ENCODE results near the gene KRT77. TPM values are rescaled to one million over a fixed set of nuclear protein-coding genes. Genes with fewer than 3 reads are reported as not detected.

The KRT77 gene
- total RNA-seq, 6 donors from 2014 or later = not detected

- no peaks in the 10 kb centered on the region for H3K36me3 ChIP-seq
- WGBS, 2 donors = 71 to 86% methylated on average over 2 of the region's 2 CpGs
- TF ChIP-seq CTCF (IDR thresholded peaks at IDR 0.05) (no peak), POLR2A (IDR thresholded peaks at IDR 0.05) (no peak), POLR2AphosphoS5 (IDR thresholded peaks at IDR 0.05) (no peak), EP300 (IDR thresholded peaks at IDR 0.05) (no peak)
- DNase-seq = no peak
- H3K4me3 ChIP-seq = no peak overlapping the region
- no peaks in the 10 kb centered on the region for H3K27me3 ChIP-seq
- no peaks in the 10 kb centered on the region for H3K9me3 ChIP-seq
- ATAC-seq (ENCODE audit: low FRiP score in 2 of 2) = no peak
- no peaks in the 10 kb centered on the region for H3K4me1 ChIP-seq
- H3K27ac ChIP-seq = no peak overlapping the region
Observed at GRCh38 chr12:52730793-52731192, 27.5 kb upstream of the KRT77 start.

GRCh38 chr12:52730383-52730782 lies 27.1 kb upstream of the KRT77 start:
- Histone ChIP-seq H3K27ac (no peak overlapping the region), H3K4me3 (no peak overlapping the region), H3K9me3 (no peaks in the 10 kb centered on the region), H3K27me3 (no peaks in the 10 kb centered on the region), H3K4me1 (no peaks in the 10 kb centered on the region), H3K36me3 (no peaks in the 10 kb centered on the region)
- WGBS, 2 donors = 88 to 90% methylated on average over 13 of the region's 13 CpGs
- ATAC-seq (ENCODE audit: low FRiP score in 2 of 2) (no peak), DNase-seq (no peak)
- TF ChIP-seq POLR2AphosphoS5 (IDR thresholded peaks at IDR 0.05) = no peak
- no peak for TF ChIP-seq POLR2A (IDR thresholded peaks at IDR 0.05)
- no peak for TF ChIP-seq CTCF (IDR thresholded peaks at IDR 0.05)
- no peak for TF ChIP-seq EP300 (IDR thresholded peaks at IDR 0.05)

- Histone ChIP-seq H3K36me3 (no peaks in the 10 kb centered on the region), H3K27me3 (no peaks in the 10 kb centered on the region), H3K4me1 (no peaks in the 10 kb centered on the region), H3K4me3 (no peak overlapping the region), H3K9me3 (no peaks in the 10 kb centered on the region), H3K27ac (no peak overlapping the region)
- no peak for DNase-seq
- 78 to 91% methylated on average over 6 to 9 of the region's 10 CpGs for WGBS, 2 donors
- no peak for ATAC-seq (ENCODE audit: low FRiP score in 2 of 2)
- TF ChIP-seq POLR2A (IDR thresholded peaks at IDR 0.05) = no peak
- no peak for TF ChIP-seq EP300 (IDR thresholded peaks at IDR 0.05)
- no peak for TF ChIP-seq POLR2AphosphoS5 (IDR thresholded peaks at IDR 0.05)
- TF ChIP-seq CTCF (IDR thresholded peaks at IDR 0.05) = no peak
Observed at GRCh38 chr12:52729147-52729546, 25.8 kb upstream of the KRT77 start.

GRCh38 chr12:52728374-52728773 lies 25.1 kb upstream of the KRT77 start:
- no peak overlapping the region for H3K27ac ChIP-seq
- DNase-seq = no peak
- WGBS, 2 donors = 85 to 93% methylated on average over 2 of the region's 2 CpGs
- no peaks in the 10 kb centered on the region for H3K36me3 ChIP-seq
- no peak for ATAC-seq (ENCODE audit: low FRiP score in 2 of 2)
- H3K4me1 ChIP-seq = no peaks in the 10 kb centered on the region
- H3K4me3 ChIP-seq = no peak overlapping the region
- H3K9me3 ChIP-seq = no peaks in the 10 kb centered on the region
- TF ChIP-seq POLR2A (IDR thresholded peaks at IDR 0.05) (no peak), CTCF (IDR thresholded peaks at IDR 0.05) (no peak), EP300 (IDR thresholded peaks at IDR 0.05) (no peak), POLR2AphosphoS5 (IDR thresholded peaks at IDR 0.05) (no peak)
- H3K27me3 ChIP-seq = no peaks in the 10 kb centered on the region

GRCh38 chr12:52727037-52727436 lies 23.7 kb upstream of the KRT77 start:
- H3K27me3 ChIP-seq = no peaks in the 10 kb centered on the region
- H3K36me3 ChIP-seq = no peaks in the 10 kb centered on the region
- ATAC-seq (ENCODE audit: low FRiP score in 2 of 2) = no peak
- TF ChIP-seq EP300 (IDR thresholded peaks at IDR 0.05) (no peak), POLR2A (IDR thresholded peaks at IDR 0.05) (no peak), POLR2AphosphoS5 (IDR thresholded peaks at IDR 0.05) (no peak), CTCF (IDR thresholded peaks at IDR 0.05) (no peak)
- H3K9me3 ChIP-seq = no peaks in the 10 kb centered on the region
- no peaks in the 10 kb centered on the region for H3K4me1 ChIP-seq
- no peak overlapping the region for H3K27ac ChIP-seq
- no peak overlapping the region for H3K4me3 ChIP-seq
- WGBS, 2 donors = 75 to 78% methylated on average over 4 of the region's 4 CpGs
- no peak for DNase-seq
